Naive thymus-derived CD4-positive, alpha-beta T cell (primary cell): Measurements from ENCODE around the gene ZNF618. TPM values are rescaled to one million over a fixed set of nuclear protein-coding genes. Genes with fewer than 3 reads are reported as not detected.
A peak's percentile ranks its signal among the peaks of the same experiment; 100 is the strongest.

ENCODE experiments used
- ATAC-seq: fragments of 150-1000 bp; cut with Tn5 transposase; 2 replicates; pipeline ENCODE4 v1.10.0; 2021; ENCODE audit warnings: mild to moderate bottlenecking, moderate library complexity
- CTCF ChIA-PET: fragments of 350-600 bp; sonication (Branson Sonifier 250); formaldehyde crosslinking; loops from one replicate; lab custom pipeline; 2021; ENCODE audit warnings: antibody characterized with exemption; lab: Charles Lee
- POLR2A ChIA-PET: fragments of 350-600 bp; sonication (Branson Sonifier 250); formaldehyde crosslinking; loops from one replicate; lab custom pipeline; 2021; ENCODE audit warnings: antibody characterized with exemption, inconsistent platforms; lab: Charles Lee
- DNase-seq, 9 donors: peaks; one replicate each; pipeline versions ENCODE4 v3.0.0 to v3.0.0-alpha.2; 2020 to 2022; ENCODE audit warnings: mixed read lengths in 1 of 9
- H3K27ac ChIP-seq: one replicate; pipeline ENCODE4 v1.7.0; 2013; ENCODE audit warnings: mild to moderate bottlenecking, low read depth, low read length, moderate library complexity
- H3K27me3 ChIP-seq, 2 donors: one replicate each; pipeline ENCODE4 v1.7.0; 2013; ENCODE audit warnings: low read length in 2 of 2, mild to moderate bottlenecking in 2 of 2, moderate library complexity in 2 of 2; ENCODE audit not compliant: control insufficient read depth in 2 of 2, insufficient read depth in 2 of 2
- H3K36me3 ChIP-seq, 3 experiments: 1 replicate in 2 of 3; 2 replicates in 1 of 3; pipeline ENCODE4 v1.7.0; 2013; ENCODE audit warnings: low read length in 3 of 3, mild to moderate bottlenecking in 3 of 3, moderate library complexity in 1 of 3; ENCODE audit not compliant: insufficient read depth in 3 of 3, control insufficient read depth in 2 of 3
- H3K4me1 ChIP-seq, 2 donors: one replicate each; pipeline ENCODE4 v1.7.0; 2013; ENCODE audit warnings: low read length in 2 of 2, mild to moderate bottlenecking in 2 of 2, moderate library complexity in 1 of 2; ENCODE audit not compliant: control insufficient read depth in 2 of 2, insufficient read depth in 2 of 2
- H3K4me3 ChIP-seq: 2 replicates; pipeline ENCODE4 v1.7.0; 2013; ENCODE audit warnings: mild to moderate bottlenecking, low read length
- H3K9me3 ChIP-seq, 3 experiments: 1 replicate in 2 of 3; 2 replicates in 1 of 3; pipeline ENCODE4 v1.7.0; 2013; ENCODE audit warnings: low read length in 3 of 3; ENCODE audit not compliant: control insufficient read depth in 2 of 3
- H3K27ac Mint-ChIP-seq, 9 donors: one replicate each; pipeline ENCODE4 v1.8.0; 2020 to 2022; ENCODE audit warnings: mixed read lengths in 9 of 9, mild to moderate bottlenecking in 8 of 9, moderate library complexity in 5 of 9, inconsistent platforms in 2 of 9
- H3K27me3 Mint-ChIP-seq, 5 donors: one replicate each; pipeline ENCODE4 v1.8.0; 2021 to 2022; ENCODE audit warnings: mixed read lengths in 5 of 5, mild to moderate bottlenecking in 1 of 5
- H3K36me3 Mint-ChIP-seq, 5 donors: one replicate each; pipeline ENCODE4 v1.8.0; 2020 to 2022; ENCODE audit warnings: mixed read lengths in 5 of 5, mild to moderate bottlenecking in 3 of 5, inconsistent platforms in 1 of 5
- H3K4me1 Mint-ChIP-seq, 7 donors: one replicate each; pipeline ENCODE4 v1.8.0; 2020 to 2022; ENCODE audit warnings: mixed read lengths in 7 of 7, mild to moderate bottlenecking in 3 of 7, inconsistent platforms in 1 of 7
- H3K4me3 Mint-ChIP-seq, 10 donors: one replicate each; pipeline ENCODE4 v1.8.0; 2020 to 2022; ENCODE audit warnings: mild to moderate bottlenecking in 10 of 10, mixed read lengths in 10 of 10, moderate library complexity in 6 of 10, inconsistent platforms in 2 of 10
- H3K9me3 Mint-ChIP-seq, 11 donors: one replicate each; pipeline ENCODE4 v1.8.0; 2020 to 2022; ENCODE audit warnings: mixed read lengths in 11 of 11, mild to moderate bottlenecking in 4 of 11, inconsistent platforms in 1 of 11, moderate library complexity in 1 of 11
- intact Hi-C, 2 donors: fragments of 100-400 bp; cut with micrococcal nuclease; formaldehyde crosslinking; loops; one replicate each; pipeline ENCODE4 v1.15.1; 2023
- polyA plus RNA-seq, 2 donors: library from polyadenylated mRNA; unstranded; fragments of 300-500 nt; fragmentation: Illumina TruSeq; gene quantifications; one replicate each; pipeline ENCODE4 v1.2.3, GENCODE V29; 2021
- total RNA-seq, 6 experiments: library from RNA in 5 of 6; stranded (reverse) in 5 of 6; gene quantifications; 1 replicate in 5 of 6; 2 replicates in 1 of 6; pipeline ENCODE4 v1.2.3 and lab custom pipeline; 2021 to 2026

The ZNF618 gene
- total and polyA plus RNA-seq, 7 experiments from 2014 or later = 0.17 to 3.3 (median 1.1) TPM

- Mint-ChIP-seq H3K27me3 (peaks cover 29 to 48% (median 39%) of the 10 kb centered on the region in 5 donors), H3K9me3 (peaks cover 0 to 3% (median 0%) of the 10 kb centered on the region in 11 donors), H3K4me1 (peaks cover 2 to 15% (median 13%) of the 10 kb centered on the region in 7 donors), H3K36me3 (no peaks in the 10 kb centered on the region), H3K27ac (no peak overlapping the region), H3K4me3 (no peak overlapping the region)
- intact Hi-C loops = no loop called here
- ChIA-PET CTCF (interaction anchor here (1.5 kb wide), 1 partner anchor 13 kb away, joined by 4 read pairs; no protein-coding TSS in a partner anchor), POLR2A (no interaction called here)
- Histone ChIP-seq H3K27me3 (peaks cover 0 to 8% of the 10 kb centered on the region in 2 donors), H3K4me3 (no peak overlapping the region), H3K4me1 (no peaks in the 10 kb centered on the region), H3K27ac (no peak overlapping the region), H3K36me3 (no peaks in the 10 kb centered on the region), H3K9me3 (no peaks in the 10 kb centered on the region)
- ATAC-seq (no peak), DNase-seq (no peak)
These were observed 218.9 kb downstream of the ZNF618 start for GRCh38 chr9:114094971-114095370.

- no peaks in the 10 kb centered on the region for H3K36me3 ChIP-seq
- no peak overlapping the region for H3K27ac ChIP-seq
- H3K27me3 ChIP-seq = peaks cover 0 to 8% of the 10 kb centered on the region in 2 donors
- intact Hi-C loops = no loop called here
- Mint-ChIP-seq H3K4me3 (peak overlapping the region in 7 of 10 donors; percentile 11 to 75 (median 46)), H3K9me3 (peaks cover 0 to 4% (median 0%) of the 10 kb centered on the region in 11 donors), H3K27me3 (peaks cover 37 to 46% (median 43%) of the 10 kb centered on the region in 5 donors), H3K4me1 (peaks cover 2 to 15% (median 13%) of the 10 kb centered on the region in 7 donors), H3K27ac (no peak overlapping the region), H3K36me3 (no peaks in the 10 kb centered on the region)
- no peaks in the 10 kb centered on the region for H3K4me1 ChIP-seq
- ATAC-seq (no peak), DNase-seq (no peak)
- CTCF ChIA-PET = interaction anchor here (1.5 kb wide), 1 partner anchor 14 kb away, joined by 4 read pairs; no protein-coding TSS in a partner anchor
- H3K4me3 ChIP-seq = no peak overlapping the region
- POLR2A ChIA-PET = no interaction called here
- H3K9me3 ChIP-seq = no peaks in the 10 kb centered on the region
These were observed 220.0 kb downstream of the ZNF618 start for GRCh38 chr9:114096041-114096511.

GRCh38 chr9:114096866-114097612 is 220.9 kb downstream of the ZNF618 start:
- POLR2A ChIA-PET = no interaction called here
- Histone ChIP-seq H3K36me3 (no peaks in the 10 kb centered on the region), H3K27me3 (peaks cover 0 to 8% of the 10 kb centered on the region in 2 donors), H3K4me1 (no peaks in the 10 kb centered on the region), H3K27ac (no peak overlapping the region), H3K9me3 (peaks cover 0 to 4% (median 0%) of the 10 kb centered on the region in 3 experiments), H3K4me3 (no peak overlapping the region)
- no peak for DNase-seq
- Mint-ChIP-seq H3K27me3 (peaks cover 41 to 51% (median 46%) of the 10 kb centered on the region in 5 donors), H3K27ac (no peak overlapping the region), H3K9me3 (peaks cover 0 to 12% (median 5%) of the 10 kb centered on the region in 11 donors), H3K4me3 (peak overlapping the region in 8 of 10 donors; percentile 46 to 75 (median 62)), H3K36me3 (peaks cover 0 to 7% (median 0%) of the 10 kb centered on the region in 5 donors), H3K4me1 (peaks cover 2 to 15% (median 13%) of the 10 kb centered on the region in 7 donors)
- CTCF ChIA-PET = no interaction called here
- intact Hi-C loops = no loop called here
- no peak for ATAC-seq

- intact Hi-C loops = no loop called here
- Mint-ChIP-seq H3K4me1 (peaks cover 2 to 15% (median 13%) of the 10 kb centered on the region in 7 donors), H3K36me3 (peaks cover 0 to 7% (median 0%) of the 10 kb centered on the region in 5 donors), H3K4me3 (peak overlapping the region in 9 of 10 donors; percentile 16 to 72 (median 60)), H3K27ac (no peak overlapping the region), H3K27me3 (peaks cover 43 to 51% (median 47%) of the 10 kb centered on the region in 5 donors), H3K9me3 (peaks cover 0 to 15% (median 6%) of the 10 kb centered on the region in 11 donors)
- Histone ChIP-seq H3K4me3 (no peak overlapping the region), H3K4me1 (no peaks in the 10 kb centered on the region), H3K27ac (no peak overlapping the region), H3K27me3 (peaks cover 0 to 8% of the 10 kb centered on the region in 2 donors), H3K36me3 (no peaks in the 10 kb centered on the region), H3K9me3 (peaks cover 0 to 4% (median 0%) of the 10 kb centered on the region in 3 experiments)
- ATAC-seq (no peak), DNase-seq (no peak)
- ChIA-PET CTCF (interaction anchor here (0.6 kb wide), 1 partner anchor 1320 kb away, joined by 3 read pairs; no protein-coding TSS in a partner anchor), POLR2A (no interaction called here)
These were observed 221.5 kb downstream of the ZNF618 start for GRCh38 chr9:114097613-114098020.

- intact Hi-C loops = no loop called here
- Mint-ChIP-seq H3K4me3 (peak overlapping the region in 6 of 10 donors; percentile 16 to 76 (median 66)), H3K27me3 (peaks cover 45 to 51% (median 48%) of the 10 kb centered on the region in 5 donors), H3K4me1 (peaks cover 2 to 15% (median 13%) of the 10 kb centered on the region in 7 donors), H3K27ac (no peak overlapping the region), H3K9me3 (peaks cover 0 to 18% (median 5%) of the 10 kb centered on the region in 11 donors), H3K36me3 (peaks cover 0 to 7% (median 0%) of the 10 kb centered on the region in 5 donors)
- peak in 5 of 9 donors; percentile 4 to 42 (median 12) for DNase-seq
- Histone ChIP-seq H3K27me3 (peaks cover 0 to 8% of the 10 kb centered on the region in 2 donors), H3K36me3 (no peaks in the 10 kb centered on the region), H3K4me1 (no peaks in the 10 kb centered on the region), H3K9me3 (peaks cover 0 to 4% (median 0%) of the 10 kb centered on the region in 3 experiments), H3K4me3 (no peak overlapping the region), H3K27ac (no peak overlapping the region)
- POLR2A ChIA-PET = no interaction called here
- CTCF ChIA-PET = interaction anchor here (0.6 kb wide), 1 partner anchor 1319 kb away, joined by 3 read pairs; no protein-coding TSS in a partner anchor
- ATAC-seq = peak; percentile 71
These were observed 222.2 kb downstream of the ZNF618 start for GRCh38 chr9:114098021-114098935.
